ENCODE measurements around the gene TBC1D10B.

TBC1D10B gene

GRCh38 chr16:30370456-30371247 lies at the start of gene TBC1D10B:
Gene TBC1D10B, minus strand, starts transcription at chr16:30370494. Its CDS starts 311 bp downstream, at chr16:30370183.
- peak; percentile 92 to 98 (median 97) for DNase-seq (ENCODE audit: low read depth in 4 of 4, low spot score in 1 of 4)

GRCh38 chr16:30418350-30419181 lies 48.3 kb upstream of the TBC1D10B start:
- DNase-seq (ENCODE audit: low read depth in 4 of 4, low spot score in 1 of 4) = no peak

GRCh38 chr16:30417529-30418349 lies 47.4 kb upstream of the TBC1D10B start:
- peak in 3 of 4 experiments; percentile 69 to 82 (median 79) for DNase-seq (ENCODE audit: low read depth in 4 of 4, low spot score in 1 of 4)

GRCh38 chr16:30416624-30417528 lies 46.6 kb upstream of the TBC1D10B start:
- DNase-seq (ENCODE audit: low read depth in 4 of 4, low spot score in 1 of 4) = no peak

GRCh38 chr16:30416047-30416603 lies 45.8 kb upstream of the TBC1D10B start:
- no peak for DNase-seq (ENCODE audit: low read depth in 4 of 4, low spot score in 1 of 4)

GRCh38 chr16:30414159-30414558 lies 43.9 kb upstream of the TBC1D10B start:
- DNase-seq (ENCODE audit: low read depth in 4 of 4, low spot score in 1 of 4) = no peak

GRCh38 chr16:30413112-30413806 lies 43.0 kb upstream of the TBC1D10B start:
- DNase-seq (ENCODE audit: low read depth in 4 of 4, low spot score in 1 of 4) = no peak

GRCh38 chr16:30409125-30410060 lies 39.1 kb upstream of the TBC1D10B start:
- DNase-seq (ENCODE audit: low read depth in 4 of 4, low spot score in 1 of 4) = peak; percentile 84 to 91 (median 86)

GRCh38 chr16:30407804-30408534 lies 37.7 kb upstream of the TBC1D10B start:
- no peak for DNase-seq (ENCODE audit: low read depth in 4 of 4, low spot score in 1 of 4)

GRCh38 chr16:30407102-30407803 lies 37.0 kb upstream of the TBC1D10B start, which contains the start of gene ZNF771:
Gene ZNF771, plus strand, starts transcription at chr16:30407606. Its CDS starts 448 bp downstream, at chr16:30408054.
- peak; percentile 72 to 96 (median 88) for DNase-seq (ENCODE audit: low read depth in 4 of 4, low spot score in 1 of 4)

- DNase-seq (ENCODE audit: low read depth in 4 of 4, low spot score in 1 of 4) = no peak
Observed at GRCh38 chr16:30406795-30407101, 36.5 kb upstream of the TBC1D10B start.

GRCh38 chr16:30401768-30402425 lies 31.6 kb upstream of the TBC1D10B start:
- DNase-seq (ENCODE audit: low read depth in 4 of 4, low spot score in 1 of 4) = no peak

- no peak for DNase-seq (ENCODE audit: low read depth in 4 of 4, low spot score in 1 of 4)
Observed at GRCh38 chr16:30399435-30400186, 29.3 kb upstream of the TBC1D10B start.

- no peak for DNase-seq (ENCODE audit: low read depth in 4 of 4, low spot score in 1 of 4)
Observed at GRCh38 chr16:30398661-30399434, 28.6 kb upstream of the TBC1D10B start.
